Esophagus muscularis mucosa (tissue), 4 donors: ENCODE data around the gene CARMIL1.

Experiments used
- EP300 ChIP-seq: sonication (generic); formaldehyde crosslinking; IDR thresholded peaks from one replicate; pipeline ENCODE4 v1.6.1; 2017; ENCODE audit warnings: antibody characterized with exemption
- POLR2A ChIP-seq: fragments of 450-650 bp; IDR thresholded peaks from one replicate; pipeline ENCODE4 v1.6.1; 2017; ENCODE audit warnings: antibody characterized with exemption, moderate library complexity, mild to moderate bottlenecking, low read depth
- POLR2AphosphoS5 ChIP-seq, 2 donors: sonication (generic); formaldehyde crosslinking; IDR thresholded peaks; one replicate each; pipeline ENCODE4 v1.6.1; 2017; ENCODE audit warnings: antibody characterized with exemption in 2 of 2
- TF ChIP-seq, protein P1 (sequence below), 3 experiments: fragments of 200-600 bp in 2 of 3; fragments of 450-650 bp in 1 of 3; sonication (generic) in 2 of 3; IDR thresholded peaks; one replicate each; pipeline ENCODE4 v1.5.1; 2017 to 2019; ENCODE audit warnings: antibody characterized with exemption in 3 of 3, mild to moderate bottlenecking in 2 of 3, moderate library complexity in 1 of 3

DNA sequence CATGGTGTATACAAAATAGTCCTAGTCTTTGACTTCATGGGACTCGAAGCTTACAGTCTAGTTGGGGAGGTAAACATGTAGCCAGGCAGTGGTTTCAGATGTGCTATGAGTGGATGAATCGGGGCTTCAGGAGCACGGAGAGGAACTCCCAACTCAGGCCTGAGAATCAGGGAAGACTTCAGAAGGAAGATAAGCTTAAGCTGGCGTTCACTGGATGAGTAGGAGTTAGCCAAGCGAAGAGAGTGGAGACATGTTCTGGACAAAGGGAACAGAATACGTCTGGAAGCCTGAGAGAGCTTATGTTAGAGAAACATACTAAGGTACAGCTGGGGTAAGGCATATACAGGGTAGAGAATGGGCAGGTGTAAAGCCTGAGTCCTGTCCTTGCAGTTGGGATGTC lies 8.8 kb downstream of the CARMIL1 start:
- TF ChIP-seq EP300 (no peak), POLR2A (no peak), POLR2AphosphoS5 (IDR thresholded peaks at IDR 0.05) (no peak)
- TF ChIP-seq, protein P1, sequence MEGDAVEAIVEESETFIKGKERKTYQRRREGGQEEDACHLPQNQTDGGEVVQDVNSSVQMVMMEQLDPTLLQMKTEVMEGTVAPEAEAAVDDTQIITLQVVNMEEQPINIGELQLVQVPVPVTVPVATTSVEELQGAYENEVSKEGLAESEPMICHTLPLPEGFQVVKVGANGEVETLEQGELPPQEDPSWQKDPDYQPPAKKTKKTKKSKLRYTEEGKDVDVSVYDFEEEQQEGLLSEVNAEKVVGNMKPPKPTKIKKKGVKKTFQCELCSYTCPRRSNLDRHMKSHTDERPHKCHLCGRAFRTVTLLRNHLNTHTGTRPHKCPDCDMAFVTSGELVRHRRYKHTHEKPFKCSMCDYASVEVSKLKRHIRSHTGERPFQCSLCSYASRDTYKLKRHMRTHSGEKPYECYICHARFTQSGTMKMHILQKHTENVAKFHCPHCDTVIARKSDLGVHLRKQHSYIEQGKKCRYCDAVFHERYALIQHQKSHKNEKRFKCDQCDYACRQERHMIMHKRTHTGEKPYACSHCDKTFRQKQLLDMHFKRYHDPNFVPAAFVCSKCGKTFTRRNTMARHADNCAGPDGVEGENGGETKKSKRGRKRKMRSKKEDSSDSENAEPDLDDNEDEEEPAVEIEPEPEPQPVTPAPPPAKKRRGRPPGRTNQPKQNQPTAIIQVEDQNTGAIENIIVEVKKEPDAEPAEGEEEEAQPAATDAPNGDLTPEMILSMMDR (IDR thresholded peaks at IDR 0.05): no peak
